ENCODE results near the gene ACOX3.

ACOX3 gene

GRCh38 chr4:8332038-8332857, 108.3 kb downstream of the ACOX3 start:
- DNase-seq, result no peak

- DNase-seq, result no peak
These were observed 109.0 kb downstream of the ACOX3 start for GRCh38 chr4:8331575-8331955.

- no peak for DNase-seq
These were observed 109.5 kb downstream of the ACOX3 start for GRCh38 chr4:8330821-8331574.

GRCh38 chr4:8329859-8330761, 110.4 kb downstream of the ACOX3 start:
- DNase-seq, result no peak

GRCh38 chr4:8329560-8329858, 111.0 kb downstream of the ACOX3 start:
- DNase-seq, result no peak

- no peak for DNase-seq
These were observed 111.5 kb downstream of the ACOX3 start for GRCh38 chr4:8328866-8329559.

- no peak for DNase-seq
These were observed 112.1 kb downstream of the ACOX3 start for GRCh38 chr4:8328456-8328855.

- no peak for DNase-seq
These were observed 114.3 kb downstream of the ACOX3 start for GRCh38 chr4:8326206-8326605.

- DNase-seq, result no peak
These were observed 115.1 kb downstream of the ACOX3 start for GRCh38 chr4:8325291-8325973.

GRCh38 chr4:8324640-8325239, 115.8 kb downstream of the ACOX3 start:
- no peak for DNase-seq

- DNase-seq, result no peak
These were observed 116.5 kb downstream of the ACOX3 start for GRCh38 chr4:8323947-8324555.

GRCh38 chr4:8322794-8323704, 117.5 kb downstream of the ACOX3 start:
- DNase-seq, result no peak

- DNase-seq, result no peak
These were observed 118.8 kb downstream of the ACOX3 start for GRCh38 chr4:8321771-8322170.

GRCh38 chr4:8321220-8321619, 119.3 kb downstream of the ACOX3 start:
- no peak for DNase-seq

- DNase-seq, result no peak
These were observed 120.2 kb downstream of the ACOX3 start for GRCh38 chr4:8320386-8320750.

GRCh38 chr4:8319731-8320385, 120.7 kb downstream of the ACOX3 start:
- DNase-seq, result no peak

- no peak for DNase-seq
These were observed 121.5 kb downstream of the ACOX3 start for GRCh38 chr4:8319061-8319460.

- DNase-seq, result no peak
These were observed 122.0 kb downstream of the ACOX3 start for GRCh38 chr4:8318509-8318908.

- DNase-seq, result no peak
These were observed 123.0 kb downstream of the ACOX3 start for GRCh38 chr4:8317474-8317873.

- DNase-seq, result no peak
These were observed 123.6 kb downstream of the ACOX3 start for GRCh38 chr4:8316911-8317351.
